K562 (cell line): ENCODE data around the gene SLC35G6. TPM values are rescaled to one million over a fixed set of nuclear protein-coding genes. Genes with fewer than 3 reads are reported as not detected.

Experiments used
- CHCHD3 ChIP-seq: fragments of 250-450 bp; sonication (Bioruptor Pico); IDR thresholded peaks from 2 replicates; pipeline ENCODE4 v2.1.2; 2022; ENCODE audit warnings: mild to moderate bottlenecking
- CTBP1 ChIP-seq: fragments of 450-650 bp; IDR thresholded peaks from 2 replicates; pipeline ENCODE4 v1.6.1; 2016; ENCODE audit warnings: borderline replicate concordance
- E2F5 ChIP-seq: sonication (generic); formaldehyde crosslinking; IDR thresholded peaks from 2 replicates; pipeline ENCODE4 v1.8.0; 2022; ENCODE audit warnings: mild to moderate bottlenecking, missing genetic modification reagents
- HCFC1 ChIP-seq: IDR thresholded peaks from 2 replicates; pipeline ENCODE4 v1.6.1; 2012; ENCODE audit warnings: low read depth, low read length, improper control_type of control experiment
- MAZ ChIP-seq, 2 experiments: fragments of 450-650 bp in 1 of 2; sonication (generic) in 1 of 2; formaldehyde crosslinking; IDR thresholded peaks in 1 of 2; conservative IDR thresholded peaks in 1 of 2; 2 replicates each; pipeline versions ENCODE4 v1.4.0 to v1.5.0; 2020; ENCODE audit warnings: mild to moderate bottlenecking in 1 of 2, missing genetic modification reagents in 1 of 2
- MCM2 ChIP-seq: fragments of 450-650 bp; IDR thresholded peaks from 2 replicates; pipeline ENCODE4 v1.6.1; 2017; ENCODE audit warnings: low read depth, mild to moderate bottlenecking
- STAG1 ChIP-seq: sonication (generic); formaldehyde crosslinking; IDR thresholded peaks from 2 replicates; pipeline ENCODE4 v1.5.0; 2020; ENCODE audit warnings: missing genetic modification reagents, borderline replicate concordance
- TFAP4 ChIP-seq: sonication (generic); formaldehyde crosslinking; IDR thresholded peaks from 2 replicates; pipeline ENCODE4 v1.8.0; 2022; ENCODE audit warnings: missing genetic modification reagents, mild to moderate bottlenecking, moderate library complexity, borderline replicate concordance
- ZFX ChIP-seq: sonication (generic); formaldehyde crosslinking; IDR thresholded peaks from 2 replicates; pipeline ENCODE4 v1.8.0; 2022; ENCODE audit warnings: mild to moderate bottlenecking, missing genetic modification reagents, moderate library complexity
- ZNF224 ChIP-seq: sonication (generic); formaldehyde crosslinking; IDR thresholded peaks from 2 replicates; pipeline ENCODE4 v1.8.0; 2022; ENCODE audit warnings: mild to moderate bottlenecking, missing genetic modification reagents
- ZNF280A ChIP-seq: fragments of 450-650 bp; IDR thresholded peaks from 2 replicates; pipeline ENCODE4 v1.6.1; 2018; ENCODE audit warnings: mild to moderate bottlenecking, low read depth; ENCODE audit not compliant: partially characterized antibody
- ZNF507 ChIP-seq: conservative IDR thresholded peaks from 2 replicates; pipeline ENCODE4 v1.6.1; 2017; ENCODE audit warnings: missing genetic modification characterization, missing compliant biosample characterization
- ZNF589 ChIP-seq: fragments of 200-800 bp; sonication (Bioruptor generic); IDR thresholded peaks from 2 replicates; pipeline ENCODE4 v1.6.1; 2016; ENCODE audit warnings: low read depth, missing genetic modification characterization, missing compliant biosample characterization
- polyA plus RNA-seq, 8 experiments: library from polyadenylated mRNA; depleted of rRNA in 4 of 8; stranded (reverse) in 5 of 8; unstranded in 3 of 8; fragments of >200 nt; fragmentation: Nextera tagmentation in 2 of 8; fragmentation: Illumina TruSeq in 1 of 8; extraction: Ambion mirVana in 2 of 8; extraction: Trizol in 1 of 8; gene quantifications; 2 replicates each; pipeline versions ENCODE4 v1.2.1 to v1.2.3, GENCODE V29; 2011 to 2014; ENCODE audit warnings: inconsistent platforms in 1 of 8, missing spikeins in 1 of 8
- total RNA-seq, 7 experiments: library from RNA; depleted of rRNA in 6 of 7; stranded (reverse); fragments of >200 nt in 6 of 7; fragmentation: Illumina TruSeq in 2 of 7; extraction: Trizol in 2 of 7; gene quantifications; 2 replicates each; pipeline versions ENCODE4 v1.2.1 to v1.2.3, GENCODE V29; 2011 to 2021; ENCODE audit warnings: low replicate concordance in 1 of 7
- TF ChIP-seq, protein P1 (sequence below): fragments of 250-450 bp; sonication (Bioruptor Pico); IDR thresholded peaks from 2 replicates; pipeline ENCODE4 v1.9.0; 2021; ENCODE audit warnings: mild to moderate bottlenecking
- TF ChIP-seq, protein P2 (sequence below): sonication (generic); formaldehyde crosslinking; IDR thresholded peaks from 2 replicates; pipeline ENCODE4 v1.8.1; 2022; ENCODE audit warnings: missing genetic modification reagents
- TF ChIP-seq, protein P3 (sequence below): fragments of 250-450 bp; sonication (Bioruptor Pico); IDR thresholded peaks from 2 replicates; pipeline ENCODE4 v1.5.0; 2021; ENCODE audit warnings: mild to moderate bottlenecking, borderline replicate concordance
- TF ChIP-seq, protein P4 (sequence below): fragments of 250-450 bp; sonication (Bioruptor Pico); IDR thresholded peaks from 2 replicates; pipeline ENCODE4 v1.8.0; 2022; ENCODE audit warnings: inconsistent platforms, mild to moderate bottlenecking, moderate library complexity, borderline replicate concordance

Gene SLC35G6
- total and polyA plus RNA-seq, 9 of the 15 experiments (the other 6 are each of a cell fraction or from before 2014, with no cell fraction given) = not detected

DNA sequence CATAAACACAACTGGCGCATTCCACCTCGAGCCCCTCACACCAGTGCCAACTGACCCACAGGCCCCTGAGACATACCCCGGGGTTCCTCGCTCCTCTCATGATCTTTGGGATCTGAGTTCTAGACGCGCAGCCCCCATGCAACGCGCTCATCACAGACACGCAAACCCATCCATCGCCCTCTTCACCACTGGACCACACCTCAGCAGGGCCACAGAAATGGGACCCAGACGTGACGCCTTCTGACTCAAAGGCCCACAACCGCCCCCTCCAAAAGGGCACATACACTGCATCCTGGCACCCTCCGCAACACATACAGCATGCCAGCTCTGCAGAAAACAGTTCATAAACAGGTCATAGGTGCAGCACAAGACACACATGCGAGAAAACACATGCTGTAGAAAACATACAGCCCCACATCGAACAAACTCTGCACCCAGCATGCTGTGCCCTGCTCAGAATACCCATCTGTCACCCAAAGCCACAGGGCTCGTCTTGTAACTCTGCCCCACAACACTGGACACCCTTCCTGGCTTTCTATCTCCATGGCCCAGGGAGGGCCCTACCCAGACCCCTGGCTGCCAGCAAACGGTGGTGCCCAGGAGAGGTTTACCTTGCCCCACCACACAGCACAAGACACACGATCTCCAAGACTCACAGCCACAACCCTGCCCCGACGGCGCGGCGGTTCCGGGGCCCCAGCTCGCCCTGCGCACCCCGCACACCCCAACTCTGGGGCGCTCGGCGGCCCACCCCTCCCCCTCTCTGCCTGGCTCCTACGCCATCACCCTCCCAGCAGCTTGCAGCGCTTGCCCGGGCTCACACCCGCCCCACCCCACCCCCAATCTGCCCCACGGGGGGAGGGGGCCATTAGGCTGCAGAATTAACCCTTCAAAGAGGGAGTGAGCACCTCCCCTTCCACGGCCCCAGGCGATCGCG lies 2.7 kb upstream of the SLC35G6 start (continued):
- 0 out of 4 replicates have a peak, but pooled peaks of 1 of the 2 experiments have one; percentile 13 for TF ChIP-seq MAZ (CRISPR knock-in tag; conservative IDR thresholded peaks at IDR 0.05 in 1 of 2, IDR thresholded peaks at IDR 0.05 in 1 of 2)
- TF ChIP-seq STAG1 (CRISPR knock-in tag) = no peak; the same call in 1 of the 2 replicates
- TF ChIP-seq, protein P1, sequence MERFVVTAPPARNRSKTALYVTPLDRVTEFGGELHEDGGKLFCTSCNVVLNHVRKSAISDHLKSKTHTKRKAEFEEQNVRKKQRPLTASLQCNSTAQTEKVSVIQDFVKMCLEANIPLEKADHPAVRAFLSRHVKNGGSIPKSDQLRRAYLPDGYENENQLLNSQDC (CRISPR knock-in tag) = no peak
- no peak for TF ChIP-seq CTBP1
- TF ChIP-seq, protein P2, sequence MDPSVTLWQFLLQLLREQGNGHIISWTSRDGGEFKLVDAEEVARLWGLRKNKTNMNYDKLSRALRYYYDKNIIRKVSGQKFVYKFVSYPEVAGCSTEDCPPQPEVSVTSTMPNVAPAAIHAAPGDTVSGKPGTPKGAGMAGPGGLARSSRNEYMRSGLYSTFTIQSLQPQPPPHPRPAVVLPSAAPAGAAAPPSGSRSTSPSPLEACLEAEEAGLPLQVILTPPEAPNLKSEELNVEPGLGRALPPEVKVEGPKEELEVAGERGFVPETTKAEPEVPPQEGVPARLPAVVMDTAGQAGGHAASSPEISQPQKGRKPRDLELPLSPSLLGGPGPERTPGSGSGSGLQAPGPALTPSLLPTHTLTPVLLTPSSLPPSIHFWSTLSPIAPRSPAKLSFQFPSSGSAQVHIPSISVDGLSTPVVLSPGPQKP (CRISPR knock-in tag) = no peak
- TF ChIP-seq CHCHD3 (CRISPR knock-in tag) = no peak
- TF ChIP-seq ZFX (CRISPR knock-in tag) = peak; percentile 11; the same call in 1 of the 2 replicates
- TF ChIP-seq ZNF589 (CRISPR knock-in tag) = 0 out of 2 replicates have a peak, but pooled peaks have one; percentile 23
- TF ChIP-seq HCFC1 = no peak
- TF ChIP-seq, protein P3, sequence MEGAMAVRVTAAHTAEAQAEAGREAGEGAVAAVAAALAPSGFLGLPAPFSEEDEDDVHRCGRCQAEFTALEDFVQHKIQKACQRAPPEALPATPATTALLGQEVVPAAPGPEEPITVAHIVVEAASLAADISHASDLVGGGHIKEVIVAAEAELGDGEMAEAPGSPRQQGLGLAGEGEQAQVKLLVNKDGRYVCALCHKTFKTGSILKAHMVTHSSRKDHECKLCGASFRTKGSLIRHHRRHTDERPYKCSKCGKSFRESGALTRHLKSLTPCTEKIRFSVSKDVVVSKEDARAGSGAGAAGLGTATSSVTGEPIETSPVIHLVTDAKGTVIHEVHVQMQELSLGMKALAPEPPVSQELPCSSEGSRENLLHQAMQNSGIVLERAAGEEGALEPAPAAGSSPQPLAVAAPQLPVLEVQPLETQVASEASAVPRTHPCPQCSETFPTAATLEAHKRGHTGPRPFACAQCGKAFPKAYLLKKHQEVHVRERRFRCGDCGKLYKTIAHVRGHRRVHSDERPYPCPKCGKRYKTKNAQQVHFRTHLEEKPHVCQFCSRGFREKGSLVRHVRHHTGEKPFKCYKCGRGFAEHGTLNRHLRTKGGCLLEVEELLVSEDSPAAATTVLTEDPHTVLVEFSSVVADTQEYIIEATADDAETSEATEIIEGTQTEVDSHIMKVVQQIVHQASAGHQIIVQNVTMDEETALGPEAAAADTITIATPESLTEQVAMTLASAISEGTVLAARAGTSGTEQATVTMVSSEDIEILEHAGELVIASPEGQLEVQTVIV = no peak
- no peak for TF ChIP-seq MCM2
- TF ChIP-seq, protein P4, sequence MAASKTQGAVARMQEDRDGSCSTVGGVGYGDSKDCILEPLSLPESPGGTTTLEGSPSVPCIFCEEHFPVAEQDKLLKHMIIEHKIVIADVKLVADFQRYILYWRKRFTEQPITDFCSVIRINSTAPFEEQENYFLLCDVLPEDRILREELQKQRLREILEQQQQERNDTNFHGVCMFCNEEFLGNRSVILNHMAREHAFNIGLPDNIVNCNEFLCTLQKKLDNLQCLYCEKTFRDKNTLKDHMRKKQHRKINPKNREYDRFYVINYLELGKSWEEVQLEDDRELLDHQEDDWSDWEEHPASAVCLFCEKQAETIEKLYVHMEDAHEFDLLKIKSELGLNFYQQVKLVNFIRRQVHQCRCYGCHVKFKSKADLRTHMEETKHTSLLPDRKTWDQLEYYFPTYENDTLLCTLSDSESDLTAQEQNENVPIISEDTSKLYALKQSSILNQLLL = no peak
- no peak for TF ChIP-seq ZNF224 (CRISPR knock-in tag)
- no peak for TF ChIP-seq E2F5
- TF ChIP-seq ZNF507 (tag) = no peak
- TF ChIP-seq TFAP4 = peak; percentile 20; the same call in 1 of the 2 replicates
- no peak for TF ChIP-seq ZNF280A
